Mucosa of rectum (tissue), 2 donors: ENCODE results near the gene KRT32.

Source experiments
- H3K27ac ChIP-seq, 2 donors: one replicate each; pipeline ENCODE4 v1.7.0; 2013; ENCODE audit warnings: inconsistent platforms in 2 of 2, low read depth in 2 of 2, low read length in 2 of 2
- H3K27me3 ChIP-seq, 2 donors: one replicate each; pipeline ENCODE4 v1.7.0; 2013; ENCODE audit warnings: low read length in 2 of 2; ENCODE audit not compliant: control insufficient read depth in 2 of 2, insufficient read depth in 2 of 2
- H3K36me3 ChIP-seq, 2 donors: one replicate each; pipeline ENCODE4 v1.7.0; 2013; ENCODE audit warnings: low read length in 2 of 2; ENCODE audit not compliant: control insufficient read depth in 2 of 2, insufficient read depth in 2 of 2
- H3K4me1 ChIP-seq, 2 donors: one replicate each; pipeline ENCODE4 v1.7.0; 2013; ENCODE audit warnings: low read length in 2 of 2, mild to moderate bottlenecking in 1 of 2; ENCODE audit not compliant: control insufficient read depth in 2 of 2, insufficient read depth in 2 of 2
- H3K4me3 ChIP-seq, 2 donors: one replicate each; pipeline ENCODE4 v1.7.0; 2013; ENCODE audit warnings: low read length in 2 of 2
- H3K9ac ChIP-seq, 2 donors: one replicate each; pipeline ENCODE4 v1.7.0; 2013; ENCODE audit warnings: low read length in 2 of 2, low read depth in 1 of 2, mild to moderate bottlenecking in 1 of 2
- H3K9me3 ChIP-seq, 2 donors: one replicate each; pipeline ENCODE4 v1.7.0; 2013; ENCODE audit warnings: low read length in 2 of 2; ENCODE audit not compliant: control insufficient read depth in 2 of 2
- donor health status: healthy.
- donor health status: Normal muscosa, but diverticular disease.

The KRT32 gene

GRCh38 chr17:41483531-41483930, 16.3 kb upstream of the KRT32 start:
- Histone ChIP-seq H3K36me3 (no peaks in the 10 kb centered on the region), H3K9me3 (no peaks in the 10 kb centered on the region), H3K4me3 (no peak overlapping the region), H3K27me3 (no peaks in the 10 kb centered on the region), H3K4me1 (peaks cover 0 to 2% of the 10 kb centered on the region in 2 donors), H3K27ac (no peak overlapping the region), H3K9ac (no peak overlapping the region)

- Histone ChIP-seq H3K4me1 (no peaks in the 10 kb centered on the region), H3K4me3 (no peak within 1 kb of the TSS), H3K27ac (no peak within 1 kb of the TSS), H3K27me3 (no peaks in the 10 kb centered on the region), H3K36me3 (no peaks in the 10 kb centered on the region), H3K9me3 (no peaks in the 10 kb centered on the region), H3K9ac (no peak within 1 kb of the TSS)
Observed at GRCh38 chr17:41481036-41481435, 13.8 kb upstream of the KRT32 start, which contains the start of gene KRT35. Gene KRT35, minus strand, starts transcription at chr17:41481151. Its CDS starts 54 bp downstream, at chr17:41481097.

DNA sequence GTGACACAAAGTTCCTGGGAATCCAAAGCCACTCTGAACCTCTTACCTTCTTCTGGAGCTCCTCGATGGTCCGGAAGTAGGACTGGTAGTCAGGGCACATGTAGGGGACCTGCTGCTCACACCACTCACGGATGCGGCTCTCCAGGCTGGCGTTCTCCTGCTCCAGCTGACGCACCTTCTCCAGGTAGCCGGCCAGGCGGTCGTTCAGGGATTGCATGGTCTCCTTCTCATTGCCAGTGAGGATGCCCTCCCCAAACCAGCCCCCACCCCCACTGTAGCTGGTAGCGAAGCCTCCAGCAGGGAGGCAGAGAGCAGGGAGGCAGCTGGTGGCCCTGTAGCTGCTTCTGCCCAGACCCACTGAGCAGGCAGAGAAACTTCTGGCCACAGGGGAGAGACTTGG, 13.4 kb upstream of the KRT32 start:
- Histone ChIP-seq H3K27ac (no peak overlapping the region), H3K36me3 (no peaks in the 10 kb centered on the region), H3K9me3 (no peaks in the 10 kb centered on the region), H3K4me1 (no peaks in the 10 kb centered on the region), H3K27me3 (no peaks in the 10 kb centered on the region), H3K4me3 (no peak overlapping the region), H3K9ac (no peak overlapping the region)

- Histone ChIP-seq H3K9ac (no peak overlapping the region), H3K27me3 (no peaks in the 10 kb centered on the region), H3K4me3 (no peak overlapping the region), H3K27ac (no peak overlapping the region), H3K9me3 (no peaks in the 10 kb centered on the region), H3K4me1 (no peaks in the 10 kb centered on the region), H3K36me3 (no peaks in the 10 kb centered on the region)
Observed at GRCh38 chr17:41480136-41480535, 12.9 kb upstream of the KRT32 start.

DNA sequence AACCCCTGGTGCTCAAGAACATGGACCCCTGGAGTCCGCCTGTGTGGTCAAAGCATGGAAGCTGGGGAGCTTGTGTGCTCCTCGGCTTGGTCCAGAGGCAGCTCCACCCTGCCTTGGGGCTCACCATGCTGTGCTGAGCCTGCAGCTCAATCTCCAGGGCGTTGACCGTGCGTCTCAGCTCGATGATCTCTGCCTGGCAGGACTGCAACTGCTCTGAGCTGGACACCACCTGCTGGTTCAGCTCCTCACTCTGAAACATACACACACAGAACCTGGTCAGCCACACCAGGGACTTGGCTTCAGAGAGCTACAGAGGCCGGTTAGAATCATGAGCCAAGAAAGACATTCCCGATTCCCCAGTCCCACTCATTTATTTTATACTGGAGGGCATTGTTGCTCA, 11.1 kb upstream of the KRT32 start:
- no peaks in the 10 kb centered on the region for H3K4me1 ChIP-seq
- no peak overlapping the region for H3K9ac ChIP-seq
- no peak overlapping the region for H3K4me3 ChIP-seq
- no peak overlapping the region for H3K27ac ChIP-seq
- H3K36me3 ChIP-seq: no peaks in the 10 kb centered on the region
- no peaks in the 10 kb centered on the region for H3K9me3 ChIP-seq
- no peaks in the 10 kb centered on the region for H3K27me3 ChIP-seq

DNA sequence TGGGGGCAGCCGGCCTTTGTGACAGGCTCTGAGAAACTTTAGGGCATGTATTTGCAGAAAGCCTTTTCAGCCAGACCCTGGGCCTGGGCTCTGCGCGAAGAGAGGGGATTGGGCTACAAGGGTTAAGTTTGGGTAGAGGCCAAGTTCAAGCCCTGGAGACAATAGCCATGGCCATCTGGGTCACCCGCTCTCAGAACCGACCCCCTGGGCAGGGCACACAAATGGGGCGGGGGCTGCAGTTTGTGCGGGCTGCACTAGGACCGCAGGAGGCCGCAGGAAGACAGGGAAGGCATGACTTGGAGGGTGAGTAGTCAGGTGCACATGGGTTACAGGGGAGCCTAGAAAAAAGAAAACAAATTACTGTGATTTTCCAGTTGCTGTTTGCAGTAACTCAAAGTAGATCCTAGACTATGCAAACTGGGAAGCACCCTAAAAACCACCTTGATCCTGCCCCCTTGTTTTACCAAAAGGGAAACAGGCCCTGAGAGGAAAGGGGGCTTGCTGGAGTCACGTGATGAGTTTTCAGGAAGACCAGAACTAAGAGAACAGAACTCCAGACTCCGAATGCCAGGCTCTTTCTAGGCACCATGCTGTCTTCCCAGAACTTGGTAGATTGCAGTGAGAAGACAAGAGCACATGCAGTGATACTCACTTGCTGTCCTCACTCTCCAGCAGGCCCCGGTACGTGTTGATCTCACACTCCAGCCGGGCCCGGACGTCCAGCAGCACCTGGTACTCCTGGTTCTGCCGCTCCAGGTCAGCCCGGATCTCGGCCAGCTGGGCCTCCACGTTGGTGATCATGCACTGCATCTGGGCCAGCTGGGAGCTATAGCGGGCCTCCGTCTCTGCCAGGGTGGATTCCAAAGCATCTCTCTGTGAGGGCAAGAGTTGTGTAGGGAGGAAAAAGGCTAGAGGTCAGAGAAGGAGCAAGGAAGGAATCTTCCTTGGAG, 10.0 kb upstream of the KRT32 start:
- Histone ChIP-seq H3K9ac (no peak overlapping the region), H3K27ac (no peak overlapping the region), H3K4me3 (no peak overlapping the region), H3K27me3 (no peaks in the 10 kb centered on the region), H3K36me3 (no peaks in the 10 kb centered on the region), H3K9me3 (no peaks in the 10 kb centered on the region), H3K4me1 (no peaks in the 10 kb centered on the region)

DNA sequence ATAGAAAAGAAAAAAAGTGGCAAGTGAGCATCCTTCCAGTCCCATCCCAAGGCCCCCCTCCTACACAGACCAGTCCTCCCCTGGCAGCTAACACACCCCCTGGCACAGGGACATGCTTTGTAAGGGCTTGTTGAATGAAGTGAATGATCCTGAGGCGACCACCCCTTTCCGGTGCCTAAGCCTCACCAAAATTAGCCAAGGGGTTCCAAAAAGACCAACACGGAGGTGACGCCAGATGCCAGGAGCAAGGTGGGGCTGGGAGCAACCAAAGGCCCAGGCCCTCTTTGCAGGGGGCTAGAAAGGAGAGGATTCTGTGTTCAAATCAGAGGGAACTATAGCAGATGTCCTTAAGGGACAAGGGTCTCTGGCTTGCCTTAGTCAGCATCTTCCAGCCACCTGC, 8.2 kb upstream of the KRT32 start:
- H3K27ac ChIP-seq: no peak overlapping the region

DNA sequence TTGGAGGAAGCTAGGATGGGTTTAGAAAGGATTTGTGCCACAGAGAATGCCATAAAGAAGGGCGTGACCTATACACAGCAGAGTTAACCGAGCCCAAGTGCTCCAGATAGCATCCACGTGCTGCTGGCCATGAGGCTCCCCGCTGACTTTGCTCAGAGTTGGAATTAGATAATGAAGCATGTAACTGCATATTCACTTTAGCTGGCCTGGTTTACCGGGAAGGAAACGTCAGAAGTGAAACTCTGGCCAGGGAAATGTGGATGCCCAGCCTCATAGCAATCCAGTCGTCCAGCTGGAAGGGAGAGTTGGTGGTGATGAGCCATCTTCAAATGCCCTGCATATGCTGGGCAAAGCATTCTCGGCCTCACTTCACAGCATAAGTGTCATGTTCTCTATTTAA, 7.7 kb upstream of the KRT32 start:
- Histone ChIP-seq H3K9me3 (no peaks in the 10 kb centered on the region), H3K4me1 (no peaks in the 10 kb centered on the region), H3K27me3 (no peaks in the 10 kb centered on the region), H3K27ac (no peak overlapping the region), H3K36me3 (no peaks in the 10 kb centered on the region), H3K4me3 (no peak overlapping the region), H3K9ac (no peak overlapping the region)

More for the DNA sequence above, 8.2 kb upstream of the KRT32 start:
- Histone ChIP-seq H3K9ac (no peak overlapping the region), H3K9me3 (no peaks in the 10 kb centered on the region), H3K4me3 (no peak overlapping the region), H3K27me3 (no peaks in the 10 kb centered on the region), H3K4me1 (no peaks in the 10 kb centered on the region), H3K36me3 (no peaks in the 10 kb centered on the region)

DNA sequence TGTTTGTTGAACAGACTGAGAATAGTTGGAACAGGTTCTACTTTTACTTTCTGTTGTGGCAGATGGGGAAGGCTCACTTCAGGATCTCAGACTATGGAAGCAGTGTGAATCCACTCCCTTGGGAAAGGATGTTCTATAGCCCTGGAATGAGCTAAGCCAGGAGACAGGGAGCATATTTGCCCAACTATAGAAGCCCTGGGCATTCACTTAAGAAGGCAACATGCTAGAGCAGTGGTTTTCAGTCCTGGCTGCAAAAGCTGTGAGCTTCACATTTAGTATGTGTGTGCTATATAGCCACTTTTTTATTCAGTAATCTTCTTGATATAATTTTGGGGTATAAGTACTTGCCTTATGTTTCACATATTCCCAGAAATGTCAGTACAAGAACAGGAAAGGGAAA, 1.2 kb upstream of the KRT32 start:
- no peak overlapping the region for H3K27ac ChIP-seq
- peaks cover 3% of the 10 kb centered on the region in 2 donors for H3K27me3 ChIP-seq
- H3K36me3 ChIP-seq: no peaks in the 10 kb centered on the region
- no peaks in the 10 kb centered on the region for H3K4me1 ChIP-seq
- no peak overlapping the region for H3K4me3 ChIP-seq
- no peak overlapping the region for H3K9ac ChIP-seq
- H3K9me3 ChIP-seq: no peaks in the 10 kb centered on the region

DNA sequence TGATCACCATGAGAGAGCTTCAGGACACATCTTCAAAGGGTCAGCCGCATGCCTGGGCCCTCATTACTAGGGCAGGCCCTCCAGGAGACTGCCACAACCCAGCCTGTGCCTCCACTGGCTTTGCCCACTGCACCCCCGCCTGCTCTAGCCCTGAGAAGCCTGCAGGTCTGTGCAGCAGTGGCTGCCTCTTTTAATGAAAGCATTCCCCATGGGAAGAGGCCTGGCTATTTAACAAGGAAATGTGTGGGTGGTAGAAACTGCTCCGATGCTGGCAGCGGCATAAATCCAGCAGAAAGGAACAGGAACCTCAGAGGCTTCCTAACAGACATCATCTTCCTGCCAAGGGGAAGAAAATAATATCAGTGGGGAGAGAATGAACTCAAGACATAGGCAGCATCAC, 375 bp upstream of the KRT32 start:
- Histone ChIP-seq H3K9me3 (no peaks in the 10 kb centered on the region), H3K27ac (no peak overlapping the region), H3K36me3 (no peaks in the 10 kb centered on the region), H3K4me1 (no peaks in the 10 kb centered on the region), H3K4me3 (no peak overlapping the region), H3K27me3 (peaks cover 3% of the 10 kb centered on the region in 2 donors), H3K9ac (no peak overlapping the region)
